ENCODE results near the gene HNRNPUL1.

DNA sequence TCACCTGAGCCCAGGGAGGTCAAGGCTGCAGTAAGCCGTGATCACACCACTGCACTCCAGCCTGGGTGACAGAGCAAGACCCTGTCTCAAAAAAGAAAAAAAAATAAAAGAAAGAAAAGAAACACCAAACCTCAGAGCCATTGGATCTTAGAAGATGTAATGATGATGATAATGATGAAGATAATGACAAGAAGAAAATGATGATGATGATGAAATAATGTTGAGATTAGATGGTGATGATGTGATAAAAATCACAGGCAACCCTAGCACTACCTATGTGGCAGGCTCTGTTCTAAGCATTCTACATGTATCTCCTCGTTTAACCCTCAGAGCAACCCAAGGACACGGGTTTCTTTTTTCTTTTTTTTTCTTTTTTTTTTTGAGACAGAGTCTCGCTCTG lies 20.1 kb upstream of the HNRNPUL1 start:
- TF ChIP-seq, protein P1, sequence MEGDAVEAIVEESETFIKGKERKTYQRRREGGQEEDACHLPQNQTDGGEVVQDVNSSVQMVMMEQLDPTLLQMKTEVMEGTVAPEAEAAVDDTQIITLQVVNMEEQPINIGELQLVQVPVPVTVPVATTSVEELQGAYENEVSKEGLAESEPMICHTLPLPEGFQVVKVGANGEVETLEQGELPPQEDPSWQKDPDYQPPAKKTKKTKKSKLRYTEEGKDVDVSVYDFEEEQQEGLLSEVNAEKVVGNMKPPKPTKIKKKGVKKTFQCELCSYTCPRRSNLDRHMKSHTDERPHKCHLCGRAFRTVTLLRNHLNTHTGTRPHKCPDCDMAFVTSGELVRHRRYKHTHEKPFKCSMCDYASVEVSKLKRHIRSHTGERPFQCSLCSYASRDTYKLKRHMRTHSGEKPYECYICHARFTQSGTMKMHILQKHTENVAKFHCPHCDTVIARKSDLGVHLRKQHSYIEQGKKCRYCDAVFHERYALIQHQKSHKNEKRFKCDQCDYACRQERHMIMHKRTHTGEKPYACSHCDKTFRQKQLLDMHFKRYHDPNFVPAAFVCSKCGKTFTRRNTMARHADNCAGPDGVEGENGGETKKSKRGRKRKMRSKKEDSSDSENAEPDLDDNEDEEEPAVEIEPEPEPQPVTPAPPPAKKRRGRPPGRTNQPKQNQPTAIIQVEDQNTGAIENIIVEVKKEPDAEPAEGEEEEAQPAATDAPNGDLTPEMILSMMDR (IDR thresholded peaks at IDR 0.05): no peak
- TF ChIP-seq POLR2A (IDR thresholded peaks at IDR 0.05) (no peak), POLR2AphosphoS5 (IDR thresholded peaks at IDR 0.05; ENCODE audit: insufficient read depth in 1 of 2, low read depth in 1 of 2) (no peak)

Data from vagina (tissue), 2 donors.